A549 (cell line): ENCODE measurements around the gene NTRK3.

ENCODE experiments used
- CTCF ChIP-seq: fragments of >200 bp; sonication (Bioruptor Twin); formaldehyde crosslinking; IDR thresholded peaks from 3 replicates; pipeline ENCODE4 v1.5.1; 2016
- EP300 ChIP-seq, 2 experiments: fragments of >200 bp; sonication (Bioruptor Twin); formaldehyde crosslinking; IDR thresholded peaks; 2 replicates in 1 of 2; 3 replicates in 1 of 2; pipeline ENCODE4 v1.6.1; 2016 to 2017
- HES2 ChIP-seq: fragments of >200 bp; sonication (Bioruptor Twin); formaldehyde crosslinking; IDR thresholded peaks from 2 replicates; pipeline ENCODE4 v1.6.1; 2016
- RARB ChIP-seq: fragments of 250-450 bp; sonication (Bioruptor Pico); IDR thresholded peaks from 2 replicates; pipeline ENCODE4 v1.8.0; 2021; ENCODE audit warnings: mild to moderate bottlenecking, moderate library complexity
- SREBF2 ChIP-seq: fragments of 450-650 bp; IDR thresholded peaks from 2 replicates; pipeline ENCODE4 v1.6.1; 2014; ENCODE audit warnings: mild to moderate bottlenecking, moderate library complexity
- USF2 ChIP-seq: fragments of 450-650 bp; IDR thresholded peaks from 2 replicates; pipeline ENCODE4 v1.6.1; 2014; ENCODE audit warnings: antibody characterized with exemption

GRCh38 chr15:87949575-87950223 is 306.8 kb downstream of the NTRK3 start:
- no peak for TF ChIP-seq USF2
- no peak for TF ChIP-seq SREBF2
- no peak for TF ChIP-seq RARB
- no peak for TF ChIP-seq EP300 (IDR thresholded peaks at IDR 0.05)
- TF ChIP-seq HES2 = no peak
- no peak for TF ChIP-seq CTCF
